ENCODE data around the gene CD36. TPM values are rescaled to one million over a fixed set of nuclear protein-coding genes. Genes with fewer than 3 reads are reported as not detected.

CD36 gene
- total RNA-seq, 1 experiment from 2014 or later, result 0.32 TPM

DNA sequence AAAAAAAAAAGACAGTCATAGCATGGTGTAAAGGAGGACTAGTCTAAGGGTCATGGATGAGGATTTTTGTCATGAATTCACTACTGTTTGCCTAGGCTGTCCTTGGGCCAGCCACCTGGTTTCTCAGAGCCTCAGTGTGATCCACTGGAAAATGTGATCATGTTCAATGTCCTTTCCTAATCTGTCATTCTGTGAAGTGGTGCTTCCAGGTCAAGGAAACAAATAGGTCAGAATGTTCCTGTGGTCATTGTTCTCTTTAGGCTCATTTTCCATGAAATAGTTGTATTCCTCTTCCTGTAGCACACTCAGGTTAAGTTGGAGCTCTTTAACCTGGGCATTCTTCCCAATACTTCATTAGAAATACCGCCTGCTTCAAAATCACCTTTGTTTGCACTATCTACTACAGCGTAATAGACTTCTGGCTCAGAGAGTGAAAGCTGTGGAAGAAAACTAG lies 16.5 kb downstream of the CD36 start:
- Histone ChIP-seq H3K36me3 (ENCODE audit: control insufficient read depth in 1 of 2, insufficient read depth in 2 of 2, low read length in 2 of 2) (no peaks in the 10 kb centered on the region), H3K27ac (ENCODE audit: low read depth, low read length) (no peak overlapping the region), H4K20me1 (ENCODE audit: insufficient read depth) (no peaks in the 10 kb centered on the region), H3K79me2 (ENCODE audit: insufficient read depth, low read length) (no peaks in the 10 kb centered on the region), H3K27me3 (ENCODE audit: insufficient read depth, low read length) (no peaks in the 10 kb centered on the region), H3K9me2 (ENCODE audit: insufficient read depth) (no peaks in the 10 kb centered on the region), H3K4me1 (ENCODE audit: control insufficient read depth in 1 of 2, insufficient read depth in 2 of 2, low read length in 2 of 2) (peaks cover 0 to 7% of the 10 kb centered on the region in 2 experiments; a peak in 1 of 4 replicates), H3K4me2 (ENCODE audit: low read length) (no peak overlapping the region), H3K9ac (ENCODE audit: low read length) (no peak overlapping the region), H3K9me3 (ENCODE audit: control insufficient read depth in 1 of 2, insufficient read depth in 1 of 2, low read depth in 1 of 2, low read length in 2 of 2) (no peaks in the 10 kb centered on the region), H2AFZ (ENCODE audit: low read depth, low read length, poor library complexity, severe bottlenecking) (no peak overlapping the region), H3K4me3 (replicated peaks in 1 of 2; ENCODE audit: low read depth in 1 of 2, low read length in 2 of 2) (no peak overlapping the region)
- intact Hi-C loops (cut with micrococcal nuclease), result no loop called here
- no peak for TF ChIP-seq EZH2phosphoT487 (IDR thresholded peaks at IDR 0.05; ENCODE audit: borderline replicate concordance)
- TF ChIP-seq YY1 (IDR thresholded peaks at IDR 0.05; ENCODE audit: extremely low read depth, insufficient replicate concordance, low read depth, low read length), result no peak
- TF ChIP-seq, protein P1, sequence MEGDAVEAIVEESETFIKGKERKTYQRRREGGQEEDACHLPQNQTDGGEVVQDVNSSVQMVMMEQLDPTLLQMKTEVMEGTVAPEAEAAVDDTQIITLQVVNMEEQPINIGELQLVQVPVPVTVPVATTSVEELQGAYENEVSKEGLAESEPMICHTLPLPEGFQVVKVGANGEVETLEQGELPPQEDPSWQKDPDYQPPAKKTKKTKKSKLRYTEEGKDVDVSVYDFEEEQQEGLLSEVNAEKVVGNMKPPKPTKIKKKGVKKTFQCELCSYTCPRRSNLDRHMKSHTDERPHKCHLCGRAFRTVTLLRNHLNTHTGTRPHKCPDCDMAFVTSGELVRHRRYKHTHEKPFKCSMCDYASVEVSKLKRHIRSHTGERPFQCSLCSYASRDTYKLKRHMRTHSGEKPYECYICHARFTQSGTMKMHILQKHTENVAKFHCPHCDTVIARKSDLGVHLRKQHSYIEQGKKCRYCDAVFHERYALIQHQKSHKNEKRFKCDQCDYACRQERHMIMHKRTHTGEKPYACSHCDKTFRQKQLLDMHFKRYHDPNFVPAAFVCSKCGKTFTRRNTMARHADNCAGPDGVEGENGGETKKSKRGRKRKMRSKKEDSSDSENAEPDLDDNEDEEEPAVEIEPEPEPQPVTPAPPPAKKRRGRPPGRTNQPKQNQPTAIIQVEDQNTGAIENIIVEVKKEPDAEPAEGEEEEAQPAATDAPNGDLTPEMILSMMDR (IDR thresholded peaks at IDR 0.05 in 2 of 3, conservative IDR thresholded peaks at IDR 0.05 in 1 of 3; ENCODE audit: borderline replicate concordance in 1 of 3, insufficient read depth in 1 of 3, low read depth in 2 of 3, low read length in 2 of 3), result no peak
- TF ChIP-seq, protein P2, sequence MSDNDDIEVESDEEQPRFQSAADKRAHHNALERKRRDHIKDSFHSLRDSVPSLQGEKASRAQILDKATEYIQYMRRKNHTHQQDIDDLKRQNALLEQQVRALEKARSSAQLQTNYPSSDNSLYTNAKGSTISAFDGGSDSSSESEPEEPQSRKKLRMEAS (IDR thresholded peaks at IDR 0.05), result no peak
- TF ChIP-seq JUND (IDR thresholded peaks at IDR 0.05), result no peak
- TF ChIP-seq SP1 (IDR thresholded peaks at IDR 0.05; ENCODE audit: low read depth), result no peak
- TF ChIP-seq, protein P3, sequence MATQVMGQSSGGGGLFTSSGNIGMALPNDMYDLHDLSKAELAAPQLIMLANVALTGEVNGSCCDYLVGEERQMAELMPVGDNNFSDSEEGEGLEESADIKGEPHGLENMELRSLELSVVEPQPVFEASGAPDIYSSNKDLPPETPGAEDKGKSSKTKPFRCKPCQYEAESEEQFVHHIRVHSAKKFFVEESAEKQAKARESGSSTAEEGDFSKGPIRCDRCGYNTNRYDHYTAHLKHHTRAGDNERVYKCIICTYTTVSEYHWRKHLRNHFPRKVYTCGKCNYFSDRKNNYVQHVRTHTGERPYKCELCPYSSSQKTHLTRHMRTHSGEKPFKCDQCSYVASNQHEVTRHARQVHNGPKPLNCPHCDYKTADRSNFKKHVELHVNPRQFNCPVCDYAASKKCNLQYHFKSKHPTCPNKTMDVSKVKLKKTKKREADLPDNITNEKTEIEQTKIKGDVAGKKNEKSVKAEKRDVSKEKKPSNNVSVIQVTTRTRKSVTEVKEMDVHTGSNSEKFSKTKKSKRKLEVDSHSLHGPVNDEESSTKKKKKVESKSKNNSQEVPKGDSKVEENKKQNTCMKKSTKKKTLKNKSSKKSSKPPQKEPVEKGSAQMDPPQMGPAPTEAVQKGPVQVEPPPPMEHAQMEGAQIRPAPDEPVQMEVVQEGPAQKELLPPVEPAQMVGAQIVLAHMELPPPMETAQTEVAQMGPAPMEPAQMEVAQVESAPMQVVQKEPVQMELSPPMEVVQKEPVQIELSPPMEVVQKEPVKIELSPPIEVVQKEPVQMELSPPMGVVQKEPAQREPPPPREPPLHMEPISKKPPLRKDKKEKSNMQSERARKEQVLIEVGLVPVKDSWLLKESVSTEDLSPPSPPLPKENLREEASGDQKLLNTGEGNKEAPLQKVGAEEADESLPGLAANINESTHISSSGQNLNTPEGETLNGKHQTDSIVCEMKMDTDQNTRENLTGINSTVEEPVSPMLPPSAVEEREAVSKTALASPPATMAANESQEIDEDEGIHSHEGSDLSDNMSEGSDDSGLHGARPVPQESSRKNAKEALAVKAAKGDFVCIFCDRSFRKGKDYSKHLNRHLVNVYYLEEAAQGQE (IDR thresholded peaks at IDR 0.05; ENCODE audit: low read depth), result no peak
- no peak for TF ChIP-seq RAD21 (IDR thresholded peaks at IDR 0.05; ENCODE audit: low read depth)
- no peak for TF ChIP-seq POLR2A (IDR thresholded peaks at IDR 0.05; ENCODE audit: borderline replicate concordance, extremely low read depth, insufficient read depth, insufficient read length)
- no peak for TF ChIP-seq ZFX (IDR thresholded peaks at IDR 0.05)
- TF ChIP-seq SRF (IDR thresholded peaks at IDR 0.05; ENCODE audit: low read depth), result no peak
- no peak for TF ChIP-seq FOSL1 (IDR thresholded peaks at IDR 0.05; ENCODE audit: low read depth)
- no peak for TF ChIP-seq TCF7L2 (IDR thresholded peaks at IDR 0.05; ENCODE audit: borderline replicate concordance, extremely low read depth, insufficient read depth, insufficient read length)
- TF ChIP-seq, protein P4, sequence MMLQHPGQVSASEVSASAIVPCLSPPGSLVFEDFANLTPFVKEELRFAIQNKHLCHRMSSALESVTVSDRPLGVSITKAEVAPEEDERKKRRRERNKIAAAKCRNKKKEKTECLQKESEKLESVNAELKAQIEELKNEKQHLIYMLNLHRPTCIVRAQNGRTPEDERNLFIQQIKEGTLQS (IDR thresholded peaks at IDR 0.05), result no peak
- TF ChIP-seq, protein P5, sequence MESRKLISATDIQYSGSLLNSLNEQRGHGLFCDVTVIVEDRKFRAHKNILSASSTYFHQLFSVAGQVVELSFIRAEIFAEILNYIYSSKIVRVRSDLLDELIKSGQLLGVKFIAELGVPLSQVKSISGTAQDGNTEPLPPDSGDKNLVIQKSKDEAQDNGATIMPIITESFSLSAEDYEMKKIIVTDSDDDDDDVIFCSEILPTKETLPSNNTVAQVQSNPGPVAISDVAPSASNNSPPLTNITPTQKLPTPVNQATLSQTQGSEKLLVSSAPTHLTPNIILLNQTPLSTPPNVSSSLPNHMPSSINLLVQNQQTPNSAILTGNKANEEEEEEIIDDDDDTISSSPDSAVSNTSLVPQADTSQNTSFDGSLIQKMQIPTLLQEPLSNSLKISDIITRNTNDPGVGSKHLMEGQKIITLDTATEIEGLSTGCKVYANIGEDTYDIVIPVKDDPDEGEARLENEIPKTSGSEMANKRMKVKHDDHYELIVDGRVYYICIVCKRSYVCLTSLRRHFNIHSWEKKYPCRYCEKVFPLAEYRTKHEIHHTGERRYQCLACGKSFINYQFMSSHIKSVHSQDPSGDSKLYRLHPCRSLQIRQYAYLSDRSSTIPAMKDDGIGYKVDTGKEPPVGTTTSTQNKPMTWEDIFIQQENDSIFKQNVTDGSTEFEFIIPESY (IDR thresholded peaks at IDR 0.05; ENCODE audit: extremely low read depth, insufficient replicate concordance, low read length), result no peak
- no peak for TF ChIP-seq CEBPB (IDR thresholded peaks at IDR 0.05; ENCODE audit: low read depth)
- CTCF ChIA-PET, result no interaction called here
- no TSS peak for BruUV-seq (replicated peaks)
- POLR2A ChIA-PET, result no interaction called here
- ATAC-seq, result no peak
- no peak for DNase-seq (ENCODE audit: low read depth, low spot score)
- RAD21 ChIA-PET (ENCODE audit: low non-redundant PET in 1 of 2, low total read pairs in 2 of 2, uncharacterized antibody in 2 of 2, unreplicated experiment in 2 of 2), result no interaction called here
